DMS79 treated with DMSO at 0.1 percent for 48 hours (cell line): ENCODE data around the gene AGAP3.
A peak's percentile ranks its signal among the peaks of the same experiment; 100 is the strongest.

Experiments used
- DNase-seq: peaks from one replicate; lab custom pipeline; 2025; lab: John Stamatoyannopoulos, UW

The AGAP3 gene

DNA sequence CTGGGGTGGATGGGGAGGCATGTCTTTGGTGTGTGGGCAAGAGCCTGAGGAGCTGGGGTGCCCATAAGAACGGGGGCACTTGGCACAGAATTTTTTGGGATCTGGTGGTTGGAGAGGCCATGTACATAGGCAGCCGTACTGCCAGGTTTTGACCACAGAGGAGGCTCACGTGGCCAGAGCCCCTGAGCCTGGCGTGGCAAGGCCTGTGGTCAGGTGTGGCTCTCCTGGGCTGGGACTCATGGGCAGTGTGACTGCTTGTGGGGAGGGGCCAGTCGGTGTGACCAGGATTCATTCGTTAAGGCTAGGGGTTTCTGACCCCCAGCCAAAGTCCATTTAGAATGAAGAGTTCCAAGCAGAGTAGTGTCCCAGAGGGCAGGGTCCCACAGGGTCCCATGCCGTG is 38.2 kb downstream of the AGAP3 start:
- no peak for DNase-seq

DNA sequence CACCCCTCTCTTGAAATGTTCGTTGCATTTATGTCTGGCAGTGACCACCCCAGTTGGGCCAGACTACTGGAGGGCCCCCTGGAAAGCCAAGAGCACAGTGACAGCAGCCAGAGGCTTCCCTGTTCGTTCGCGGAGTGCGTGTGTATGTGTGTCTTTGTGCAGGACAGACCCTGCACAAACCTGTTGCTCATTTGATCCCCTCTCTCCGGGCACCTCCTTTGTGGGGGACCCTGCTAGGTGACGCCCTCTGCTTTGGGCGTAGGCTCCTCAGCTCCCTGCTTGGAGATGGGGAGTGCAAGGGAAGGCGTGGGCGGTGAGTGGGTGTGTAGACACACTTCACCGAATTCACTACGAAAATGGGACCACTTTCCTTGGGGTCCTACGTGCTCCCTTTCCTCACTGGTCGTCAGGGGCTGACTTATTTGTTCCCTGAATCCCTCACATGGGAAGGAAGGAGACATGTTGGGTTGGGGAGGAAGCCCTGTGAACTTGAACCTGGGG is 38.7 kb downstream of the AGAP3 start:
- DNase-seq, result no peak

DNA sequence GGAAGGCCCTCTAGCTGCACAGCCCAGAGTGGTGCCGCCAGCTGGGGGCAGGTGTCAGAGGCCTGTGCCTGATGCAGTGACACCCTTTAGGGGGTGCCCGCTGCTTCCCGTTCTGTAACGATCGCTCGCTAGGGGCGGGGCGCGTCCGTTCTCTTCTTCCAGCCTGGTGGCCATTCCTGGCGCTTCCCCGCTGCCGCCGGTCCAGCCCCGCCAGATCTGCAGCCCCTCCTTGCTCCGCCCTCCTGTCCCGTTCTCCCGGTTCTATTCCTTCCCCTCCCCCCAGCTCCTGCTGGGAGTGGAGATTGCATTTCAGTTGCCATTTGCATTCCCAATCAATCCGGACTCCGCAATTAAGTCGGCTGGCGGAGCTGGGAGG is 39.2 kb downstream of the AGAP3 start:
- DNase-seq, result peak; percentile 2

DNA sequence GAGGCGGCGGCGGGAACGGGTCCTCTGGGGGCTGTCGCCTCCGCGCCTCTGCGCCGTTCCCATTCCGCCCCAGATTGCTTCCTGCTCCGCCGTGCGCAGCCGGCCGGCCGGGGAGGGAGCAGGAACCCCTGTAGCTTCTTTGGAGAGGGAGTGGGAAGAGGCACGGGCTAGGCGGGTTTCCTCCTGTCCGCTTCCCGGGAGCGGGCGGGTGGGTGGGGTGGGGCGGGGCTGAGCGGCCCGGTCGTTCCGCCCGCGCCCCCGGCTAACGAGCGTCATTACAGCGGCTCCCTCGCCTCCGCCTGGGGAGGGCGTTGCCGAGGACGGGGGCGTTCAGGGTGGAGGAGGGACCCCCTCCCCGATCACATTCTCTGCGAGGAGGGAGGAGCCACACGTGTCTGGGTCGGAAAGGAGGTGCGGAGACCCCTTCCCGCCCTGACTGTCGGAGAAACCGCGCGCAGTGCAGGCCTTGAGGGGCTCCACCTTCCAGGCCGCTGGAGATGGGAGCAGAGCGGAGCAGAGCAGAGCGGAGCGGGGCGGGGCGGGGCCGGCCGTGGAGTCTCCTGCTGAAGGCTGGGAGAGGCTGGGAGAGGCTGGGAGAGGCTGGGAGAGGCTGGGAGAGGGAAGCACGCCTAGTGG is 39.7 kb downstream of the AGAP3 start:
- no peak for DNase-seq

DNA sequence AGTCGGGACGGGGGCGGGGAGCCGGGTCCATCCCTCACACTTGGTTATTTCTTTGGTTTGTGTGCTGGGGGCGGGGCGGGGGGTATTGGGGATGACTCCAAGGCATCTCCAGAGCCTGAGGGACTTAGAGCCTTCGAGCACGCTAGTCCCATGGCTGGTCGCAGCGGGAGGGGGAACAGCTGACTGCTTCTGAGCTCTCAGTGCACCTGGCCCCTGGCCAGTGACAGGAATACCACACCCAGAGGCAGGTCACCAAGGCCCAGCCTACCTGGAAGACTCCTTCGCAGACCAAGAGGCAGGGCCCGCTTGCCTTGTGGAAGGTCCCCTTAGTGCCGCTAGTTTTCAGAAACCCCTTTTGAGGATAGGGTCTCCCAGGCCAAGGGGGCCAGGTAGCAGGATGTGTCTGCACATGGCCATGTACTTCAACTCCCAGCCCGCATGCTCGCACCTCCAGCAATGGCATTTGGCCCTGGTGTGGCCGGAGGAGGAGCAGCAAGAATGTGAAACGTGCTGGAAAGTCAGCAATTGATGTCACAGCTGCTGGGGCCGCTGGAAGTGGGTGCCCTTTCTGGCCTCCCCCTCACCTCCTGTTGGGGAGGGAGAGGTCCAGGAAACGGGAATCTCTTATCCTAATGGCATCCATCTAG is 40.3 kb downstream of the AGAP3 start:
- DNase-seq, result peak; percentile 32

DNA sequence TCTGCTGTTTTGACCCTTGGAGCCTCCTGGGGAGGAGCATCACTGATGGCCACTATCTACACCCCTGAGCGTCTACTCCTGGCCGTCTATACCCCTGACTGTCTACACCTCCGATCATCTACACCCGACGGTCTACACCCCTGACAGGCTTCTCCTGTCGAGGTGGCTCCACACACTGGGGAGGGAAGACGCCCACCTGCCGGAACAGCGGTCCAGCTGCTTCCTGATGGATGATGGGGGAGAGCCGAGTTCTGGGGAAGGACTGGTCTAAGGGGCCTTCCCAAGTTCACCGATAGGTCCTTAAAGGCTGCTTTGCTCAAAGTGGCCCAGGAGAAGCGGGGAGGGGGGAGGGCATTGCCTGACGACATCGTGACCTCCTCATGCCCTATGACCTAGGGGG is 41.9 kb downstream of the AGAP3 start:
- no peak for DNase-seq

DNA sequence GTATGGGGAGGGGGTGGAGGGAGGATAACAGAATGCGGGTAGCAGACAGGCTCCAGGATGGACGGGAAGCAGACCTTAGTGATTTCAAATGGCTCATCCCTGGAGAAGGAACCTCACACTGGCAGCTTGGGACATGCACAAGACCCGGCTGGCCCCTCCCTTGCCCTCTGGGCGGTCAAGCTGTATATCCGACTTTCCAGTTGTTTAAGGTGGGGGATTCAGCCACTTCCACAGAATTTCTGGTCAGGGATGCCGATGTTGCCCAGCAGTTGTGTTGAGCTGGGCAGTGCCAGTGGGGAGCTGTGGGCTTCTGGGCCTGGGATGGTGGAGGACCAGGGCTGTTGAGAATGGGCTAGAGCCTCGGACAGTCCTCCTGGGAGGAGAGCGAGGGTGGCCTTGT is 42.4 kb downstream of the AGAP3 start:
- DNase-seq, result no peak

DNA sequence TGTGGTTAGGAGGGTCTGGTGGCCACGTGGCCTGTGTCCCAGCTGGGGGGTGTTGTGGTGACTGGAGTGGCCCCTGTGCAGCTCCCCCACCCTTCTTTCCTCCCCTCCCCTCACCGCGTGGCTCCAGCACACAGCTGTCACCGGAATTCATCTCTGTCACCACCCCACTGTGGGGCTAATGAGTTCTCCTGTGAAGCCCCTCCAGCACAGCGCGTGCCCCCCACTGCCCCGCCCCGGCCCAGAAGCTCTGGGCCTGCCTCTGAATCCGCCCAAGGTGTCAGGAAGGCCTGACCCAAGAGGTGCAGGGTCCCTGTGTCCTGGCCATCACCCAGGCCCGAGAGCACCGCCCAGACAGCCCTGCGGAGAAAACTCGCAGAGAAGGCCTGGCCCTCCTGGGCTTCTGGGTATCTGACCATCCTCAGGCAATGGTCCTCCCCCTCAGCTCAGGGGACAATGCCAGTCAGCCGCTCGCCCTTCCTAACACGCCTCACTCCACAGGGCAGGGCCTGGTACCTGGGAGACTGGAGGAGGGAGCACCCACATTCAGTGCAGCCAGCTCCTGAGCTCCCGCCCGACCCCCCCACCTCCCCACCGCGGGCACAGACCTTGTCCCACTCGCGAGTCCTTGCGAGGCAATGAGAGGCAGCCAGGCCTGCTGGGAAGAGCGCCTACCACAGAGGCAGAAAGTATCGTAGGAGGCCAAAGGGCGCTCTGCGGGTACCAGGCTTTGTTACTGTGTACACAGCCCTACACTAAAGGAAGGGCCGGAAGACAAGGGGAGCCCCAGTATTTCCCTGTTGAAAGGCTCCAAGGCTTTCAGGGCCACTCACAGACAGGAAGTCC is 43.1 kb downstream of the AGAP3 start:
- no peak for DNase-seq

DNA sequence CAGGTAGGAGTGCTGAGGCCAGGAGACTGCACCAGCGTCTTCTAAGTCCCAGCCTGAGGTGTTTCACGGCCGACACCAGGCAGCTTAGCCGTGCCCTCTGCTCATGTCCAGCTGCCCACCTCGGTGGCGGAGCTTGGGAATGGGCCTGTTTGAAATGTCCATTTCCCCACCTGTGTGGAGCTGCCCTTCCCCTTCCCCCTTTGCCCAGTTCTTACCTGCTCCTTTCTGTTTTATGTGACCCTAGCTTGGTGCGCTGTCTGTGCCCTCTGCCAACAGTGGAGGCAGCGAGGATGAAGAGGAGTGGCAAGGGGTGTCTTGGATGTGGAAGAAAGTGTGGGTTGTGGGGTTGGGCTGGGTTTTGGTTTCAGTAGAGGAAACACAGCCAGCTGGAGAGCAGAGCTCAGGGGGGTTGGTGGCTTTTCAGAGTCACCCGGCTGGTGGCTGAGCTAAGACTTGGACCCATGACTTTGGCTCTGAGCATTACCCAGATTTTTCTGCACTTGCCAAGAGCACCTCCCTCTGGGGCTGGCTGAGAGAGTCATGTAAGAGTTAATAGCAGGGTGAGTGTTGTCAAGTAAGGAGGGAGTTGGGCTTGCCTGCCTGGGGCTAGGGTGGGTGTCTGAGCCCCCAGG is 43.8 kb downstream of the AGAP3 start:
- DNase-seq, result no peak

DNA sequence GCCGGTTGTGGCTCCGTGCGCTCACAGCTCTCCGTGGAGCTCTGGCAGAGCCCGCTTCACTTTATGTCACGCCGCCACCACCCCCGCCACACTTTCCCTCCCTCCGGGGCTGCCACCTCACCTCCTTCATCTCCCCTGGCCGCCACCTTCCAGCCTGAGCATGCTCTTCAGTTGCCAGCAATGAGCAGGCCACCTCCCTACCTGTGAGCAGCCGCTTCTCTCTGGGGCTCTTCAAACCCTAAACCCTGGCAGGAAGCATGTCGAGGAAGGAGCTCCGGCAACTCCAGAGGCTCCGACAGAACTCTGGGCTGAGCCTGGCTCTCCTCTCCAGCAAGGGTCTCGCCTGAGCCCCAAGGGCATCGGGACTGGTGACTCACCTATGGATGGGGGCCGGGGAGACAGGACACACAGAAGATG is 44.5 kb downstream of the AGAP3 start:
- DNase-seq, result no peak

DNA sequence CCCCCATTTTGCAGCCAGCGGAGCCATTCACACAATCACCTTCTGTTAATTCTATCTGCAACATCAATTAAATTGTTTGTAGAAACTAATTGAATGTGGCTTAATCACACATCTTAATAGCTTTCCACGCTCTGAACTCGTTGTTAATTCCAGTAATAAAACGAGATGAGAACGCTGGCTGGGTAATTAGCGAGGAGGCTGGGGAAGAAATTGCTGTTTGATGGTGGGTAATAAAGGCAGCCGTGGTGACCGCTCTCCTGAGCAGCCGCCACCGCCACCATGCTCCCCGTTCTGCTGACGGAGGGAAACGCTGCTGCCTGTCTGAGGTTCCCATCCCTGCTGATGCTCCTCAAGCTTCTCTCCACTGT is 44.9 kb downstream of the AGAP3 start:
- no peak for DNase-seq

DNA sequence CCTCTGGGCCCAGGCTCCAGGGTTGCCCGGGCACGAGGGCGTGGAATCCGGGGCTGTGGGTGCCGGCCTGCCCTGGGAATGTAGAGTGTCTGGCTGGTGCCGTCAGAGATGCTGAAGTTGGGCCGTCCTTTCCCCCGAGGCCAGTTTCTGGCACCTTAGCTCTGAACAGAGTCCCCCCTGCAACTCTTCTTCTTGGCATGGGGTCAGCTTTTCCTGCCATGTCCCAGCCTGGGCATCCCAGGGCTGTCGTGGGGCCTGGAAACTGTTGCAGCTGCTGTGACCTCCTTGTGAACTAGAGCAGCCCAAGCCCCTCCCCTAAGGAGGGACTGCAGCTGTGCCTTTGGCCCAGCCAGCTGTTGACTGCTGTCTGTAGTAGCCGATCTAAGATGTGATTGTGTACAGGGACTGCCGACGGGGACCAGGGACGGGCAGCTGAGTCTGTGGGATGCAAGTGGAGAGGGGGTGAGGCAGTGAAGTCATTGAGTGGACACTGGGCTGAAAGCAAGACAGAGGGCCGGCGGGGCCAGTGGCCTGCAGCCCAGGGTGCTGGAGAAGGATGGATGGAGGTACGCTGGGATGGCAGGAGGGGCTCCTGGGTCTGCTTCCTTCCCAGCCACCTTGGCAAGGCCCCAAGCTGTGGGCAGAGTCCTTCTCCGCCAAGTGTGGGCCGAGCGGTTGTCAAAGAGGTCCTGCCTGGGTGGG is 45.5 kb downstream of the AGAP3 start:
- DNase-seq, result no peak

DNA sequence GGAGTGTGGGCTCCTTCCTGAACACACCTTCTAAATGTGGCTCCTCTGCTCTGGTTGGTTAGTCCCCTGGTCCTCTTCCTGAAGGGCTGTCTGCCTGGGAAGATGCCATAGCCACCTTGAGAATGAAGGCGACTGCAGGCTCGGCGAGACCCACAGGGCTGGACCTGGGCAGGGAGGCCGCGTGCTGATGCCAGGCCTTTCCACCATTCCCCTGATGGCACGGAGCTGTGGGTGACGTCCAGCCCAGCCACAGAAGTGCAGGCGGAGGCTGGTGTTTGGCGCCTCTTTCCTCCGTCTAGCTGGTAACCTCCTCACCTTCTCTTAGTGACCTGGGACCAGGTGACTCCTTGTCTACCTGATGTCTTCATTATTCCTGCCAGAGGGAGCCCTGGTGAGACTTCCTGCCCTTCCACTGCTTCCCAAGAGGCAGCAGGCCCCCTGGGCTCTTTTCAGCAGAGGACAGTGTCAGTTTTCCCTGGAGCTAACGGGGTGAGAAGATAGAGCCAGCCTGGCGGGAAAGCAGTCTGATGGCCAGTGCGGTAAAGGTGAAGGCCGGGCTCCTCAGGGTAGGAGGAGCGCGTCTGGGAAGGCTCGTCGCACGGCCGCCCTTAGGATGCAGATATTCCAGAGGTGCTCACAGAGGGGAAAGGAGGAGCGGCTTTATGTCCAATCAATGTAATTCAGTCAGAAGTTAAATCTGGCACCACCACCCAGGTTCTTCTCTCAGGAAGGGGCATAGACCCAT is 46.4 kb downstream of the AGAP3 start:
- DNase-seq, result no peak

DNA sequence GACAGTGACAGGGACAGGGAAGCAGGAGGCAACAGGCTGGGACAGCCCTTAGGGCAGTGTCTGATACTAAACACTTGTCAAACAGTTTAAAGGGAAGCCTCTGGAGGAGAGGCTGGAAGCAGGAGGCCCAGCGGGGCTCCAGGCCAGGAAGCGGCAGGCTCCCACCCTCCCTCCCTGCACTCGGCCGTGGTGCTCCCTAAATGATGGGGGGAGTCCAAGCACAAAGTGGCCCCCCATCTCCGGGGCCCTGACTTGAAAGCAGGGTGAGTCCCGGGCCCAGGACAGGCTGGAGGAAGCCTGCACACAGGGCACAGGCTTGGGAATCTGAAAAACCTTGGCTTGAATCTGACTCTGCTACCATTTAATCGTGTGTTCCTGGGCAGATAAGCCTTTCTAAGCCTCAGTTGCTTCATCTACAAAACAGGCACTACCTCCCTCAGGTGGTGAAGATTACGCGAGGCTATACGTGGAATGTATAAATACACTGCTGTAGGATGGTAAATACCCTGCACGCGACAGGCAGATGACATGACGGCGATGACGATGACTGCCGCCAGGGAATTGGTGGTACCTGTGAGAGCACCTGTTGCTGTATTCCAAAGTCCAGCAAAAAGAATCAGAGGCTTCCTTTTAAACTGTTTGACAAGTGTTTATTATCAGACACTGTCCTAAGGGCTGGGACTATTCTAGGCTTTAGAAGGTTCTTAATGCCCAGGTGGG is 47.2 kb downstream of the AGAP3 start:
- no peak for DNase-seq

DNA sequence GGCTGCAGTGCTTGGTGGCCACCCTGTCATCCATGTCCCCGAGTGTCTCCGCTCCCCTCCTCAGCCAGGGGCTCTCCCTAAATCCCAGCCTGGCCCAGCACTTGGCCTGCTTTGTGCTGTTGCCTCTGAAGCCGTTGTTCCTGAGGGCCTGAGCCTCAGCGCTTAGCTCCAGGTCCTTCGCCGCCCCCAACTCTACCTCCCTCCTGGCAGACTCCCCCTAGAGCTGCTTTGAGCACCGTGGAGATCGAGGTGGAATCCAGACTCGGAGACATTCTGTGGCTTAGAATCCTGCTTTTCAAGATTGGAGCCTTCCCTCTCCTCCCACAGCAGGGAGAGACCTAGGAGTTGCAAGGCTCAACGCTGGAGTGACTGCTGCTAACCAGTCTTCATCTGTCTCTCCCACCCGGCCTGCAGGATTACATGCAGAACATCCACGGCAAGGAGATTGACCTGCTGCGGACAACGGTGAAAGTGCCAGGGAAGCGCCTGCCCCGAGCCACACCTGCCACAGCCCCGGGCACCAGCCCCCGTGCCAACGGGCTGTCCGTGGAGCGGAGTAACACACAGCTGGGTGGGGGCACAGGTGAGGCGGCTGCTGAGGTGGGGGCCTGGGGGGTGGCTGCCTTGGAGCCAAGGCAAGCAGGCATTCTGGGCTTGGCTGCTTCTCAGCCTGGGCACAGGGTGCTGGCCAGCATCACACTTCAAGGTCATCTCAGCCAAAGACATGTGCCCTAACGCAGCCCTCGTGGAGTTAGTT is 47.9 kb downstream of the AGAP3 start:
- DNase-seq, result no peak

DNA sequence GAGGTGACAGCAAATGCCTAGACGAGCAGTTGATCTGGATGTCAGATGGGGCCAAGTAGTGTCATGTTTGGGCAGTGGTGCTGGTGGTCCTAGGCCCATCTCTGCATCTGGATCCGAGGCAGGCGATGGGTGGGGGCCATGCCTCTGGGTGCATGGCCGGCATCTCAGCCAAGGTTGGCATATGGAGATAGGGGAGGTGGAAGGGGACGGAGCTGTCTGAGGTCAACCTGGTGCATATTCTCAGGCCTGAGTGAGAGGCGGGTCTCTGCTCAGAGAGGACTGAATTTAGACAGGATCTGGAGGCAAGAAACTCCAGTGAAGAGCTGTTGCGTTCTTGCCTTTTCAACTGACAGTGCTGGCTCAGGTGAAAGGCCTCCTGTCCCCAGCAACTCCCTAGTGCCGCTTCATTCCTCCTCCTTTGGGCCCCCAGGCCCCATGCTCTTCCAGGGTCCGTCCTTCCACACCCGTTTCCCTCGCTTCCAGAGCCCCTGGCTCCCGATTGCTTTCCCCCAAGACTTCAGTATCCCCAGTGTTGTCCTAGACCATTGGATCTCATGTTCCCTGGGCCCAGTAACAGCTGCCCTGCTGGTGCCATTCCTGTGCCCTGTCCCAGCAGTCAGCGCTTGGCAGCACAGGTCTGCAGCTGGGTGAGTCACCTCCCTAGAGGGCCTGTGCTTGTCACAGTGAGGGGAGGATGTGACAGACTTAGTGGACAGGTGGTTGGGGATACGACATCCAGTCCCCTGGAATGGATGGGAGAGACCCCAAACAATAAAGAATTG is 48.7 kb downstream of the AGAP3 start:
- DNase-seq, result no peak

DNA sequence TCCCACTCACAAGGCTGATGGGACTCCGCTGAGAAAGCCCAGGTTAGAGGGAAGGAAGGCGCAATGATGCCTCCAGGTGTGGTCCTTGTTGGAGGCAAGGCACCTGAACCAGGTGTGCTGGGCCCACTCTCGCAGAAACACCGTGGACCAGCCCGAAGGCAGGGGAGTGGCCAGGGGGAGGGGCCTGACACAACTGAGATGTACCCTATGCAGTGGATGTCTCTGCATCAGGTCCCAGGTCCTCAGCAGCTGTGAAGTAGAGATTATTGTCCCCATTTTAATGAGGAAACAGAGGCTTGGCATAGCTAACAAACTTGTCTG is 49.2 kb downstream of the AGAP3 start:
- no peak for DNase-seq

DNA sequence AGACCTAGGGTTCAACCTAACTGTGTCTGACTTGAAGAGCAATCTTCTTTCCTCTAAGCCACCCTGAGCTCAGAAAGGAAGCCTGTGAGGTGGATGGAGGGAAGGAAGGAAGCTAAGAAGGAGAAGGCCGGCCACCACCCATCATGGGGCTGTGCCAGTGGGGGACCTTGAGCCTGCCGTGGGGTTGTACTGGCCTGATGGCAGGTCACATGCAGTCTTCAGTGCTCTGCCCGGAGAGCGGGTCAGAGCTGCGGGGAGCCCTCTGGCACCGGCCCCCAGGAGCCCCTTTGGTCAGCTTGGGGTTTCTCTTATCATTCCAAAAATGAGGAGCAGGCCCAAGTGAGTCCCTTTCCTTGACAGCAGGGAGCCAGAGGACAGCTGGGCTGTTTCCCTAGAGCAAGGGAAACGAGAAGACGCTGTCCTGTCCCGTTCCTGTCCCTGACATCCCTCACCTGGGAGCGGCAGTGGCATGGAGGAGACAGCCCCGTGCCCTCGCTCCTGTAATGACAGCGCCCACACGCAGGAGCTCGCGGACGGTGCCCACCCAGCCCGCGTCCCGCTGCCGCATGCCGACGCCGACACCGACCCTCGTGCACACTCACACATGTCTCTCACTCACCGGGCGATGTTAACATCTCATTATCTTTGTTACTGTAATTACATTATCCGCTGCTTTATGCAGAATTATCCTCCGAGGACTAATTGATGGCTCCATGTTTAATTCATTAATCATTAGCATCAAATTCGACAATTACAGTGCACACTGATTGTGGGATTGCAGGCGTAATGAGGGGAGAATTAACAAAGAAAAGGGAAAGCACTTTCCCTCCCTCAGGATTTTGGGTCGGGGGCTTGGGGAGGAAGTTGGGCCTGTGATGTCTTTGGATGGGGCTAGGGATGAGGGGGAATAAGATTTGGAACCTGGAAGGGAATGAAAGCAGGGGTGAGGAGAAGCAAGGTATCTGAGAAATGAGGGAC is 49.9 kb downstream of the AGAP3 start:
- DNase-seq, result no peak
